Endodermal cell (in vitro differentiated cells): ENCODE data around the gene HOOK2. TPM values are rescaled to one million over a fixed set of nuclear protein-coding genes. Genes with fewer than 3 reads are reported as not detected.

ENCODE experiments used
- DNase-seq: peaks from one replicate; pipeline ENCODE4 v3.0.0-alpha.2; 2017
- H3K27ac ChIP-seq: 2 replicates; pipeline ENCODE4 v1.5.1; 2013; ENCODE audit warnings: mild to moderate bottlenecking, low read depth, low read length, moderate library complexity
- H3K27me3 ChIP-seq: 2 replicates; pipeline ENCODE4 v1.6.1; 2013; ENCODE audit warnings: mild to moderate bottlenecking, low read length, moderate library complexity; ENCODE audit not compliant: insufficient read depth, control insufficient read depth, poor library complexity, severe bottlenecking
- H3K36me3 ChIP-seq: 2 replicates; pipeline ENCODE4 v1.7.0; 2013; ENCODE audit warnings: mild to moderate bottlenecking, low read length, moderate library complexity; ENCODE audit not compliant: control insufficient read depth, insufficient read depth
- H3K4me1 ChIP-seq: one replicate; pipeline ENCODE4 v1.7.0; 2013; ENCODE audit warnings: low read length; ENCODE audit not compliant: control insufficient read depth, insufficient read depth
- H3K4me3 ChIP-seq: 2 replicates; pipeline ENCODE4 v1.5.1; 2013; ENCODE audit warnings: mild to moderate bottlenecking, low read length, moderate library complexity
- H3K9ac ChIP-seq: 2 replicates; pipeline ENCODE4 v1.6.1; 2013; ENCODE audit warnings: mild to moderate bottlenecking, low read length, moderate library complexity; ENCODE audit not compliant: poor library complexity, severe bottlenecking; ENCODE audit errors: extremely low read depth
- H3K9me3 ChIP-seq: 2 replicates; pipeline ENCODE4 v1.6.1; 2013; ENCODE audit warnings: mild to moderate bottlenecking, low read length, moderate library complexity; ENCODE audit not compliant: control insufficient read depth
- H3K27ac Mint-ChIP-seq: 2 replicates; pipeline ENCODE4 v1.8.0; 2020; ENCODE audit warnings: mixed read lengths
- H3K27me3 Mint-ChIP-seq: 2 replicates; pipeline ENCODE4 v1.8.0; 2021; ENCODE audit warnings: mild to moderate bottlenecking, mixed read lengths; ENCODE audit not compliant: insufficient read depth
- H3K36me3 Mint-ChIP-seq: 2 replicates; pipeline ENCODE4 v1.8.0; 2020; ENCODE audit warnings: low read depth, mixed read lengths
- H3K4me1 Mint-ChIP-seq: 2 replicates; pipeline ENCODE4 v1.8.0; 2020; ENCODE audit warnings: mixed read lengths
- H3K4me3 Mint-ChIP-seq: 2 replicates; pipeline ENCODE4 v1.8.0; 2020; ENCODE audit warnings: mild to moderate bottlenecking, moderate library complexity, mixed read lengths
- H3K9me3 Mint-ChIP-seq: 2 replicates; pipeline ENCODE4 v1.8.0; 2020; ENCODE audit warnings: mild to moderate bottlenecking, mixed read lengths
- WGBS, 2 experiments: methylation state at CpG; one replicate each; pipeline versions ENCODE4 v1.1.5 to v1.1.7; 2013; ENCODE audit warnings: missing lambda C conversion rate in 2 of 2, mixed read lengths in 1 of 2; ENCODE audit not compliant: insufficient coverage in 1 of 2, insufficient read length in 1 of 2; 5-methylcytosine and 5-hydroxymethylcytosine counted together
- total RNA-seq, 2 donors: library from RNA; stranded (reverse); fragmentation: NEBNext Ultra II Directional in 1 of 2; extraction: Animal tissue kit (Norgen Biotek cat#: 25700) in 1 of 2; gene quantifications; 2 replicates in 1 of 2; 3 replicates in 1 of 2; pipeline ENCODE4 v1.2.1, GENCODE V29; 2021
- TF ChIP-seq, protein P1 (sequence below): fragments of 200-600 bp; sonication (generic); conservative IDR thresholded peaks from 2 replicates; pipeline ENCODE4 v1.5.0; 2021; ENCODE audit warnings: antibody characterized with exemption, mild to moderate bottlenecking

HOOK2 gene
- total RNA-seq, 2 donors from 2014 or later: 82.1 to 103 TPM

DNA sequence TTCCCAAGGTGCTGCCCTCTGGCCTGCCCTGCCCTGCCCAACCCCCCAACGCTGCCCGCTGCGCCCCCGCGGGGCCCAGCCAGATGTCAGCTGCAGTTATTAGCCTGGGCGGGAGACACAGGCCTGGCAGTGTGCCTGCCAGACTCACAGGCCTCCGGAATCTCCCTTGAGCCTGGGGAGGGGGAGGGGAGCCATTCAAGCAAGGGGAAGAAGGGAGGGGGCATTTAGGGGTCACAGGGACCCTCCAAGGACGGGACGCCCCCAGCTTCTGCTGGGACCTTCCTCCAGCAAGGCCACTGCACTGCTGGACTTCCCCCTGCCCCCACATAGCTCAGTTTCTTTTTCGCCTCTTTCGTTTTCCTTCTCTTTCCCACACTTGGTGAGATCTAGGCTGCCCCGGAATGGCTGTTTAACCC, 13.3 kb upstream of the HOOK2 start:
- no peak overlapping the region for H3K9ac ChIP-seq
- H3K27ac Mint-ChIP-seq: peak overlapping the region; percentile 73
- peaks cover 20% of the 10 kb centered on the region for H3K4me1 Mint-ChIP-seq
- H3K36me3 Mint-ChIP-seq: no peaks in the 10 kb centered on the region
- no peaks in the 10 kb centered on the region for H3K36me3 ChIP-seq
- H3K27me3 ChIP-seq: peaks cover 9% of the 10 kb centered on the region
- peak overlapping the region; percentile 26 for H3K27ac ChIP-seq
- no peaks in the 10 kb centered on the region for H3K9me3 ChIP-seq
- TF ChIP-seq, protein P1, sequence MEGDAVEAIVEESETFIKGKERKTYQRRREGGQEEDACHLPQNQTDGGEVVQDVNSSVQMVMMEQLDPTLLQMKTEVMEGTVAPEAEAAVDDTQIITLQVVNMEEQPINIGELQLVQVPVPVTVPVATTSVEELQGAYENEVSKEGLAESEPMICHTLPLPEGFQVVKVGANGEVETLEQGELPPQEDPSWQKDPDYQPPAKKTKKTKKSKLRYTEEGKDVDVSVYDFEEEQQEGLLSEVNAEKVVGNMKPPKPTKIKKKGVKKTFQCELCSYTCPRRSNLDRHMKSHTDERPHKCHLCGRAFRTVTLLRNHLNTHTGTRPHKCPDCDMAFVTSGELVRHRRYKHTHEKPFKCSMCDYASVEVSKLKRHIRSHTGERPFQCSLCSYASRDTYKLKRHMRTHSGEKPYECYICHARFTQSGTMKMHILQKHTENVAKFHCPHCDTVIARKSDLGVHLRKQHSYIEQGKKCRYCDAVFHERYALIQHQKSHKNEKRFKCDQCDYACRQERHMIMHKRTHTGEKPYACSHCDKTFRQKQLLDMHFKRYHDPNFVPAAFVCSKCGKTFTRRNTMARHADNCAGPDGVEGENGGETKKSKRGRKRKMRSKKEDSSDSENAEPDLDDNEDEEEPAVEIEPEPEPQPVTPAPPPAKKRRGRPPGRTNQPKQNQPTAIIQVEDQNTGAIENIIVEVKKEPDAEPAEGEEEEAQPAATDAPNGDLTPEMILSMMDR: no peak
- peak; percentile 77 for DNase-seq
- WGBS, 2 experiments: 17 to 29% methylated on average over 1 to 12 of the region's 12 CpGs
- H3K9me3 Mint-ChIP-seq: no peaks in the 10 kb centered on the region
- peak overlapping the region; percentile 74 for H3K4me3 Mint-ChIP-seq
- H3K4me3 ChIP-seq: peak overlapping the region; percentile 8
- peaks cover 9% of the 10 kb centered on the region for H3K27me3 Mint-ChIP-seq
- peaks cover 6% of the 10 kb centered on the region for H3K4me1 ChIP-seq

DNA sequence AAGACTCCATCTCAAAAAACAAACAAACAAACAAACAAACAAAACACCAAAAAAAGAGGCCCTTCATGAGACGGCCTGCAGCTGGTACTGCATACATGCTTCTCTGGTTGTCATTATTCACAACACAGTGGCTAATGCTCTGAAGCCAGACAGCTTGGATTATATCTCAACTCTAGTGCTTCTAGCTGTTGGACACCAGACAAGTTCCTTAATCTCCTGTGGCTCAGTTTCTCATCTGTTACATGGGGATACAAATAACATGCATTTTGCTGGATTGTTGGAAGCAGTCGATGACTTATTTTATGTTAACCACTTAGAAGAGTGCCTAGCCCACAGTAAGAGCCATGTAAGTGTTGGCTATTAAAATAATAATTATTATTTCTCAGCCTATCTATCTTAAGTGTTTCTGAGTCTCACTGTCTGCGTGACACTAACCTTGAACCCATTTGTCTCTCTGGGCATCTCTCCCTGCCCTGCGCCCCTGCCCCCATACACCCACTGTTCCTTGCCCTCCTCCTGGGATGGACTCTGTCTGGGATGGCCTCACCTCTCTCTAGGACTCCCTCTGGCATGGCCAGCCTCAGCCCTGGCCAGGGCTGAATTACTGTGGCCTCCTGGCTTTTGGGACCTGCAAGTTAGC, 12.8 kb upstream of the HOOK2 start:
- no peak for DNase-seq
- Mint-ChIP-seq H3K4me1 (peaks cover 22% of the 10 kb centered on the region), H3K27ac (no peak overlapping the region), H3K4me3 (no peak overlapping the region), H3K27me3 (peaks cover 9% of the 10 kb centered on the region), H3K9me3 (no peaks in the 10 kb centered on the region), H3K36me3 (no peaks in the 10 kb centered on the region)
- Histone ChIP-seq H3K4me1 (peaks cover 11% of the 10 kb centered on the region), H3K36me3 (no peaks in the 10 kb centered on the region), H3K27ac (peak overlapping the region; percentile 26), H3K9me3 (no peaks in the 10 kb centered on the region), H3K9ac (no peak overlapping the region), H3K4me3 (no peak overlapping the region), H3K27me3 (peaks cover 9% of the 10 kb centered on the region)
- WGBS, 2 experiments: 88 to 92% methylated on average over 3 to 4 of the region's 4 CpGs
- TF ChIP-seq, protein P1: no peak

- Histone ChIP-seq H3K27ac (no peak overlapping the region), H3K9ac (no peak overlapping the region), H3K4me1 (peaks cover 11% of the 10 kb centered on the region), H3K36me3 (no peaks in the 10 kb centered on the region), H3K9me3 (no peaks in the 10 kb centered on the region), H3K27me3 (peaks cover 9% of the 10 kb centered on the region), H3K4me3 (no peak overlapping the region)
- Mint-ChIP-seq H3K4me1 (peaks cover 22% of the 10 kb centered on the region), H3K27ac (no peak overlapping the region), H3K4me3 (no peak overlapping the region), H3K27me3 (peaks cover 9% of the 10 kb centered on the region), H3K9me3 (no peaks in the 10 kb centered on the region), H3K36me3 (no peaks in the 10 kb centered on the region)
- TF ChIP-seq, protein P1: no peak
- WGBS, 2 experiments: 91 to 93% methylated on average over 9 to 10 of the region's 10 CpGs
- DNase-seq: no peak
Observed at GRCh38 chr19:12787458-12787857, 12.1 kb upstream of the HOOK2 start.
